Muscle of back (tissue), 11 donors: ENCODE results near the gene PIGR. TPM values are rescaled to one million over a fixed set of nuclear protein-coding genes. Genes with fewer than 3 reads are reported as not detected.
A peak's percentile ranks its signal among the peaks of the same experiment; 100 is the strongest.

ENCODE experiments used
- DNase-seq, 3 donors: peaks; one replicate each; pipeline versions ENCODE4 v3.0.0 to v3.0.0-alpha.2; 2013
- polyA plus RNA-seq, 10 donors: library from polyadenylated mRNA; unstranded; fragments of 120-200 nt; gene quantifications; one replicate each; pipeline ENCODE4 v1.2.1, GENCODE V29; 2013; ENCODE audit not compliant: insufficient read length in 10 of 10

The PIGR gene
- polyA plus RNA-seq, 10 donors, result 0.03 to 0.04 TPM; not detected in 8

DNA sequence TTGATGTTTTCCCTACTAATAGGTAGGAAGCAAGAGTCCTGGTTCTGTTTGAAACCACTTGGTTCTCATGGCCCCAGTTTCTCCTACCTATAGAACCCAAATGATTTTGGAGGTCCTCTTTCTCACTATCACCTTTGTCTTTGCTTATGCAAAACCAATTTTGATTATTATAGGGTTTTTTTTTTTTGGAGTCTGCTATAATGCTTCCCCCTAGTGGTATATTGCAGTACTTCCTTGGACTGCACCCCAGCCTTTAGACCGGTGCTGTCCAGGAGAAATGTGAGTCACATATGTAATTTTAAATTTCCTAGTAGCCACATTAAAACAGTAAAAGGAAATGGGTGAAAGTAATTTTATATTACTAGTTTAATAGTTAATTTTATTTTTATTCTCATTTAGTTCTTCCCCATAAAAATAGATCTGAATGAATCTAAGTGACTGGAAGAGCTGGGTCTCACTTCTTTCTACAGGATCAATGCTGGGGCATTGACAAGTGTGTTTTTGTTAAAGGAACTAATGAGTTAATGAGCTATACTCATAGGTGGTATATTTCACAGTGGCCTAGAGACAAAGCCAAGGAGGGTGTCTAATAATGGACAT lies 35.1 kb downstream of the PIGR start:
- DNase-seq, result peak; percentile 51 to 76 (median 69)

DNA sequence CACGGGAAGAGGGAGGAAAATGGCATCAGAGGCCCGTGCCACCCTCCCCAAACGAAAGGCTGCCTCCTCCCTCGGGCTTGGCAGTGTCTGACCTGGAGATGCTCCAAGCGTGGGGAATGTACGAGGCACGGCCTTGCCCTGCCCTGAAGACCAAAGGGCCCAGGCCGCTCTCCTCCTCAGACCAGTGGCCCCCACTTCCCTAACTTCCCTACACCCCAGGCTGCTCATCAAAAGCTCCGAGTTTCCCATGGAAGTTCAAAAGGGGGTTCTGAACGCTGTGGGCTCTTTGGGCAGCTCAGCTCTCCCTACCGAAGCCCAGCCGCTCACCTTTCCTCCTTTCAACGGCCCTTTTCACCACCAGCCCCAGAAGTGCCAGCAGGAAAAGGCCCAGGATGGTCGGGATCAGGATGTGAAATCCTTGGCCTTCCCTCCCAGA lies 36.4 kb downstream of the PIGR start:
- DNase-seq, result no peak

DNA sequence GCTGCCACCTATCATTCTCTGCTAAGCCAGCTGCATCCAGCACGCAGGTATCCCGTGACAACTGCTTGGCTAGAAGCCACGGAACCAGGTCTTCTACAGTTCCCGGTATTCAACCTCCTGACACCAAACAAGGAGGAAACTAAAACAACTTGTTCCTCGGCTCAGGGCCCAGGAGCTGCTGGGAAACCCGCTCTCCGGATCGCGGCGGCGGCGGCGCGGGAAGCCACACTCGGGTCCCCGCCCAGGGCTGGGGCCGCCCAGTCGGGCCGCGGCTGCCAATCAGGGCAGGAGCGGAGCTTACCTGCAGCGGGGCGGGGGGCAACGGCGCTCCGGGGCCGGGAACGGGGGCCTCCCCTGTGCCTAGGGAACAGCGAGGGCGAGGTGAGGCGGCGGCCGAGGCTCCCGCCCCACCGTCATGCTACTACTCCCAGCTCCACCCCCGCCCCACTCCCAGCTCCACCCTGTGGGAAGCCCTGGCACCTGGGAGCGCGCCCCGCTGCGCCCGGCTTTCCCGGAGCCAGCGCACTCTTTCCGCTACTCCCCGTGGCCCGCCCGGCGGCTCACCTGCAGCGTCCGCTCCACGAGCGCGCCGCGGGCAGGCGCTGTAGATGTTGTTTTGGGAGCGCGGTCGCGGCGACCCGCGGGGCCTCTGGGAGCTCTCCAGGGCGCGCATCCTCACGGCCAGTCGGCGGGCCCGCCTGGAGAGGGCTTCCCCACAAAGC lies 36.9 kb downstream of the PIGR start:
- DNase-seq, result peak in 1 of 3 donors; percentile 61

DNA sequence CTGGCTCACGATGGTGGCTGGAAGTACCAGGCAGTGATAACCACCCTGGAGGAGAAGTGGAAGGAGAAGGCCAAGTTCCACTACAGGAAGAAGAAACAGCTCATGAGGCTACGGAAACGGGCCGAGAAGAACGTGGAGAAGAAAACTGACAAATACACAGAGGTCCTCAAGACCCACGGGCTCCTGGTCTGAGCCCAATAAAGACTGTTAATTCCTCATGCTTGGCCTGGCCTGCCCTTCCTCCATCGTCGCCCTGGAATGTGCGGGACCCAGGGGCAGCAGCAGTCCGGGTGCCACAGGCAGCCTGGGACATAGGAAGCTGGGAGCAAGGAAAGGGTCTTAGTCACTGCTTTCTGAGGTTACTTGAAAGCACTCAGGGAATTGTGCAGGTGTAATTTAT lies 38.2 kb downstream of the PIGR start:
- no peak for DNase-seq

DNA sequence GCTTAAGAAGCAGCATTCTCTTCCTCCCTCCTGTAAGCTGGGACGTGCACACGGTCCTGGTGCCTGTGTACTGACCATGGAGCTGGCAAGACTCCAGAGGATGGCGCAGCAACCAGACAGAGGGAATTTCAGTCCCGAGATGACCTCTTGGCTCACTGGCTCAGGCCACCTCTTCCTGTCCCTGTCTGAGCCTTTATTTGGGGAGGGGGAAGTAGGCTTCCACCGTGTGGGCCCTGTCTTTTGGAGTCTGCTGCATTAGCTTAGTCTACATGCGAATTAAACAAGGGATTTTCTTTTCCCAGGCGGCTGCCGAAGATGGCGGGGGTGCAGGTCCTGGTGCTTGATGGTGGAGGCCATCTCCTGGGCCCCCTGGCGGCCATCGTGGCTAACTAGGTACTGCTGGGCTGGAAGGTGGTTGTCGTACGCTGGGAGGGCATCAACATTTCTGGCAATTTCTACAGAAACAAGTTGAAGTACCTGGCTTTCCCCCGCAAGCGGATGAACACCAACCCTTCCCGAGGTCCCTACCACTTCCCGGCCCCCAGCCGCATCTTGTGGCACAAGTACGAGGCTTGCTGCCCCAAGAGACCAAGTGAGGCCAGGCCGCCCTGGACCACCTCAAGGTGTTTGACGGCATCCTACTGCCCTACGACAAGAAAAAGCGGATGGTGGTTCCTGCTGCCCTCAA lies 38.8 kb downstream of the PIGR start:
- no peak for DNase-seq

DNA sequence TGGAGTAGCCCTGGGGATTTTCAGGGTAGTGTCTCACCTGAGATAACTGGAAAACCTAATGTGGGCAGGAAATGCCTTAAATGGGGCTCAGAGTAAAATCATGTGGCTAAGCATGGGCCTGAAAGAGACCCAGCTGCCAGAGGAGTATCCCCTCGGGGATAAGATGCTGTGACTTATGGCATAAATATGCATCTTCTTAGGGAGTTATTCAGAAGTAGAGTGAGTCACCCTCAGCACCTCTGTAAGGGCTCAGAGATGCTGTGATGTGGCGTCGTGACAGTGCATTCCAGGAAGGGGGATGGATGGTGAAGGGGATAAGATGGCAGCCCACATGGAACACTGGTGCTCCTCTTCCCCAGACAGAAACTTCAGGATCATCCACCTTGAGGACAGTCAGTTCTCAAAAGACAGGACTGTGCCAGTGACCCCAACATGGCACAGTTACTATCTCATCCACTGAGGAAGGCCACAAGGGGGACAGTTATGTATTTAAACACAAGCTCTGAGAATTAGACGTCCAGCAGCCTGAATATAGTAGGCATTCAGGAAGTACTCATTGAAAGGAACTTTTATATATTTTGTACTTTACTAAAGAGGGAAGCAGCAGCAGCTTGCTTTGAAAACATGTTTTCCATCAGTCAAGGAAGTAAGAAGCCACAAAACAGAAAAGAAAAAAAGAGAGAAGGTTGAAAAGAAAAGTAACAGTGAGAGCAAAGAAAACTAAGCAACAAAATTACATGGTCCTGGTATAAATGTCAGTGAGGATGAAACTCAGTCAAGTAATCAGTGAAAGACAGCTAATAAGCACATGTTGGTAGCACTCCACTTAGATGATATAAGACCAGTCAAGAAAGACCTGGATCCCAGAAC lies 40.7 kb downstream of the PIGR start:
- peak in 1 of 3 donors; percentile 93 for DNase-seq

DNA sequence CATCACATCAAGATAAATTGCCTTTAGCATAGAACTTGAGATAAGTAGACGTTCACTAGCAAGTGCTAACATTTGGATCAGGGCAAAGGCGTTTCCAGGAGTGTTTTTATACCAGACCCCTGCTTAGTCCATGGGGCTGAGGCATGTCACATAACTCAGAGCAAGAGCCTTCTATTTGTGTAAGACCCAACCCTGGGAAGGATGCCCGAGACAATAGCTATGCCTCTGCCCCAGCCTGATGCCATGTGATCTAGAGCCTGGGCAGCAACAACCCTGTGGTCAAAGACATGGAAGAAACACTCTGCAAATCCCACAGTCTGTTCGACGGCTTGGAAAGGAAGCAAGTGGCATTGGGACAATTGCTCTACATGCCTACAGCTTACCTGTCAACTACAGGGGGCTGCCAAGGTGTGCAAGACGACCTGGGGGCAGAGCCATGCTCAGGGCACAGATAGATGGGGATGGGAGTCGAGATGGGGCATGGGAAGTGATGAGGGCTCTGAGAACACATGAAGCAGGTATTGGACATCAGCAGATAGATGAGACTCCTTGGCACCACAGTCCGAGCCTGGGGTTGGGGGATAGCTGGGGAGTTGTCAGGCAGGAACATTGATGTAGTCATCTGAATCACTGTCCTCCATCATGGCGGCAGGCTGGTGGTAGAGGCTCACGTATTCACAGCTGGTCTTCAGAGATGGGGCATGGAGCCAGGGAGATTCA lies 41.7 kb downstream of the PIGR start:
- no peak for DNase-seq

DNA sequence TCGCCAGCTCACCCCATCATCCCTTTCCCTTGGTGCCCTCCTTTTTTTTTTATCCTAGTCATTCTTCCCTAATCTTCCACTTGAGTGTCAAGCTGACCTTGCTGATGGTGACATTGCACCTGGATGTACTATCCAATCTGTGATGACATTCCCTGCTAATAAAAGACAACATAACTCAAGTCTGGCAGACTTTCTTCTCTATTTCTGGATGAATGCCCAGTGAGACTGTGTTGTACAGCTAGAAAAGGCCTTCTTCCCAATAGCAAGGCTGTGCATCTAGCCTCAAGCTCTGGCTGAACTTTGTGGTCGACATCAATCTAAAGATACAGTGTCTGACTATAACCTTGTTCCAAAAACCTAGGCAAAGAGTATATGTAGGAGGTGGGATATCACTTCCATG lies 42.6 kb downstream of the PIGR start:
- no peak for DNase-seq

DNA sequence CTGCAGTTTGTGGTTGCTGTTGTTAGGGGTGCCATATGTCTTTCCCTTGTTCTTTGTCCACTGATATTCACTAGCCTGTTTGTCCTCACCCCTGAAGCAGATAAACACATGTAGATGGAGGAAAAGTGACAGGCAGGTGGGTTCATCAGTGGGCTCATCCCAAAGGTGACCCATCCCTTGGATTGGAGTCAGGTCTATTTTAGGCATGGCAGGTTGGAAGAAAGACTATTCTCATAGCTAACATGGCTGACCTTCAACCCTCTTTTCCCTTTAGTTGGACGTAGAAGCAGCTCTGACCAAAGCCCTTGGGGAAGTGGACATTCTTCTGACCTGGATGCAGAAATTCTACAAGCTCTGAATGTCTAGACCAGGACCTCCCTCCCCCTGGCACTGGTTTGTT lies 43.6 kb downstream of the PIGR start:
- no peak for DNase-seq

DNA sequence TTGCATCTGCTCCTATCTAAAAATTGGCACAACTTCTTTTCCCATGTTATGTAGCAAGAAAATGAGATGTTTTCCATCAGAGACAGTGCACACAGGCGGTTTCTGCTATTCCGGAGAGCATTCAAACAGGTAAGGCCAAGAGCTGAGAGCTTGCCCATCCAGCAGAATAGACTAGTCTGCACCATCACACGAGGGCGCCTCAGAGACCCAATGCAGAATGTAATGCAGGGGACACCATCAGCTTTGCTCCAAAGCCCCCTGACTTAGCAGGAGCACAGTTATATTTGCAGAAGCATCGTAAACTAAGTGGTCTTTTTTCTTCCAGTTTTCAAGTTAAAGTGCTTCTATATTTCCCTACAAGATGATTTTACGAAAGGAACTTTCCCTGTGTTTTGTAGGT lies 44.3 kb downstream of the PIGR start:
- no peak for DNase-seq

DNA sequence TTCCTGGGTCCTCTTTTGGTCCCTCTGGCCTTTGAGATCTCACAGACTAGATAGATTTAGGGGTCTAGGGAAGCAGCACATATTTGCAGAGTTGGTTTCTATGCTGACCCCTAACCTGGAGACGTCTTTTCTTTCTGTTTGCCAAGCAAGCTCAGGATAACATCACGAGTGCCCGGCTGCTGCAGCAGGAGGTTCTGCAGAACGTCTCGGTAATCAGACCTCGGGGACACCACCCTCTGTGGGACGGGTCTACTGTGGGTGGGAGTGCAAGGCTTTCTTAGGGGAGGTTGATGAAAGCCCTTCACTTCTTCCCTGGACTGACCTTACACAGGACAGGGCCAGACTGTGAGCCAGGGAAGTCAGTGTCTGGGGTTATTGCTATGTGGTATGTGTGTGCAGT lies 46.1 kb downstream of the PIGR start:
- DNase-seq, result no peak

DNA sequence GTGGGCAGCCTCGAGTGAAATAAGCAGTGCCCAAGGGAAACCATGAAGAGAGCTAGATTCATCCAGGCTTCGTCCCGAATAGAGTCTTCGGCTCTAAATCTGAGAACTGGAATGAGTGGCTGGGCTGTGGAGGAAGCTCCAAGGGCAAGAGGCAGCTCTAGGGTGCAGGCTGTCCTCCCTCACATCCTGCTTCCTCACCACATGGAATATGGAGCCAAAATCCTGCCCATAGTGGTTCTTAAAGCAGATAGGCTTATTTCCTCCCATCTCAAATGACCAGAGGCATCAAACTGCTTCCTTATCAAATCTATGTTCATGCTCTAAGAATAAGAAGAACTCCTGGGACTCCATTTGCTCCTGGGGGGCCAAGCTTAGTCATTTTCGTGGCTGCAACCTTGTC lies 46.5 kb downstream of the PIGR start:
- DNase-seq, result no peak

DNA sequence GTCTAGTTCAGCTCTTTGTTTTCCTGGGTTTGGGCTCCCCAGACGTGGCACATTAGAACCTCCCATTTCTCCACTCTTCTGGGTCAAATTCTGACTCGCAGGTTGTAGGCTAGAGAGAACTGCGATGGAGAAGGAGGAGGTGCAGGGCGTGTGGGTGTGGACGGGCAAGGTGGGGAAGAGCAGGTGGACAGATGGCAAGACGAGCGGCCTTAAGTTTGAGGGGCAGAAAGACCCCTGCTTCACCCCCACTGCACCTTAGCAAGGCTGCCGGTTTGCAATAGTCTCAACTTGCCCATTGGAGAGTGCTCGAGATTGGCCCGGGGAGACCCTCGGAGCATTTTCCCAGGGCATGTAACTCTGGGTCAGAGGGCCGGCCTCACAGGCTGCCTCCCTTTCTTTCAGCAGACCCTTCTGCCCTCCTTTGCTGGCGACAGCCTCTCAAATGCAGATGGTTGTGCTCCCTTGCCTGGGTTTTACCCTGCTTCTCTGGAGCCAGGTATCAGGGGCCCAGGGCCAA lies 47.3 kb downstream of the PIGR start:
- DNase-seq, result no peak

DNA sequence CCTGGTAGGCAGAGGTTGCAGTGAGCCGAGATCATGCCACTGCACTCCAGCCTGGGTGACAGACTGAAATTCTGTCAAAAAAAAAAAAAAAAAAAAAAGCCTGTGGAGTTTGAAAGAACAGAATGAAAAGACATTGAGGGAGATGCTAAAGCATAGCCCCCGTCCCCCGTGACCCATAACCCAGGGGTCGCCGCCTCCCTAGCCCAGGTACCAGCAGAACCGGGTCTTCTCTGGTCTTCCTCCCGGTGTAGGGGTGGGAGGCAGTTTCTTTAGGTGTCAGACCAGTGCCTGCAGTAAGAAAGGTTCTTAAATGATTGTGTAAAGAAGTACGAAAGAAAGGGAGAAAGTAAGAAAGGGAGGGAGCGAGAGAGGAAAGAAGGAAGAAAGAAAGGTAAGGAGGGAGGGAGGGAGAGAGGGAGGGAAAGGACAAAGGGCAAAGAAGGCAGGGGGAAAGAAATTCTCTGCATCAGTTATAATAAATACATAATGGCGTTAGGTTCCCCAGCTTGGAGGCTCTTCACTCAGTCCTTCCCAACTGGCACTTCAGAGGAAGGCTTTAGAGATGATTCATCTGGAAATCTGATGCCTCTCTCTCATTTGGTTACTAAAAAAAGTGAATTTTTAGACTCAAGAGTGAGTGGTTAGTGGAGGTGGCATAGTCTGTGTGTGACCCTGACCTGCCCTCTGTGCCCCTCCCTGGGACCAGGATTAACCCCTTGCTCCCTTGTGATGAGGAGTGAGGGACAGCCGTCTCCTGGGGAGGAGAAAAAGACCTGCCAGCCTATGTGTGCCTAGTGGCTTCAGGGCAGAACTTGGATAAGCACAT lies 48.0 kb downstream of the PIGR start:
- no peak for DNase-seq

DNA sequence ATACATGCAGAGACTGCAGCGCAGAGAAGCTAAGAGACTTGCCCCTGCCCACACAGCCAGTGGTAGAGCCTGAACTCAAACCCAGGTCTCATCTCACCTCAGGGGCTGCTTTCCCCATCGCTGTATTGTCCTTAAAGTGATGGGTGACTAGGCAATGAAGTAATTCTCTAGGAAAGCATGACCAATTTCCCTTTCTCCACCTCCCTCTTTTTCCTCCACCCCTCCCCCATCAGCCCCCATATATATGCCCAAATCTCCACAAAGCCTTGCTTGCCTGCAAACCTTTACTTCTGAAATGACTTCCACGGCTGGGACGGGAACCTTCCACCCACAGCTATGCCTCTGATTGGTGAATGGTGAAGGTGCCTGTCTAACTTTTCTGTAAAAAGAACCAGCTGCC lies 49.1 kb downstream of the PIGR start, which contains the start of gene IL24:
Gene IL24 (plus strand): TSS at position 269 of the 400 bp plus-strand sequence. CDS start 390 bp downstream, outside the sequence.
- DNase-seq, result no peak

DNA sequence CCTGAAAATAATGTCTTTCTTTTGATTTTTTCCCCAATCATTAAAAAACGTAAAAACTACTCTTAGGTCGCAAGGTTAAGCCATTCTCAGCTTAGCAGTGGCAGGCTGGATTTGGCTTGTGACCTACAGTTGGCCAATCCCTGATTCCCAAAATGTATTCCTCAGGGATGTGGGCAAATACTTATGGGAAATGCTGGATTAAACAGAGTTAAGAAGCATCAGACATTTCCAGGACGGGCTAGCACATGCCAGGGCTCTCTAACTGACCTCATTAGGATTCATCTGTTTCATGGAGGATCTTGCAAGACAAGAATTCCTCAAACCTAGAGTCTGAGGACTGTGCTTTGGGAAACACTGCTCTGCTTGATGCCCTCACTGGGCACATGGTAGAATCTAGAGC lies 50.0 kb downstream of the PIGR start:
- no peak for DNase-seq

DNA sequence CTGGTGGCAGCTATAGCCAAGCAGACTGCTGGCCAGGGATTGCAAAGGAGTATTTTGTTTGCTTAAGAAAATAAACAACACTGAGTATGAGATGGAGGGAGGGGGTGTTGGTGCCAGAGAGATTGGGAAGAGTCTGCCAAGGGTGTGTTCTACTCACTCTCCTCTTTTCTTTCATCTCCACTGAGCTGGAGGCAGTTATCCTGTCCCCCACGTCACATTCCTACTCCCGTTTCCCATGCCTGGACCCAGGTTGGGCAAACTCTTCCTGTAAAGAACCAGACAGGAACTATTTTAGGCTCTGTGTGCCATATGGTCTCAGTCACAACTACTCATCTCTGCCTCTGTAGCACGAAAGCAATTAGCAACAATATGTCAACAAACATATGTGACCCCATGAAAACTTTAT lies 50.4 kb downstream of the PIGR start:
- no peak for DNase-seq

DNA sequence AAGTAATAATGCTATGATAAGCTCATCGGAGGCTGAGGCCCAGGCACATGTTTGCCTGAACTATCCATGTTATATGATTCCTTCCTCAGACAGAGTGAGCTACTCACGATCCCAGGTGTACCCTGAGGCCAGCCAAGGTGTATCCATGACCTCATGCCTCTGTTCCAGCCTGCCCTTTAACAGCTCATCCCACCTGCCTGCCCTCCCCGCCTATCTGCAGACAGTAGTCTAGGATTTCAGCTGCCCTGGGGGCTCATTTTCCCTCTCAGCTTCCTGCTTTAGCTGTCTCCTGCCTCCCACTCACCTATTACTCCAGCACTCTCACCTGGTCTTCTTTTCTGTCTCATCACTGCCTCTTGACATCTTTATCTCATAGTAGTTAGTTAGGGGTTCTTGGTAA lies 50.9 kb downstream of the PIGR start:
- no peak for DNase-seq

DNA sequence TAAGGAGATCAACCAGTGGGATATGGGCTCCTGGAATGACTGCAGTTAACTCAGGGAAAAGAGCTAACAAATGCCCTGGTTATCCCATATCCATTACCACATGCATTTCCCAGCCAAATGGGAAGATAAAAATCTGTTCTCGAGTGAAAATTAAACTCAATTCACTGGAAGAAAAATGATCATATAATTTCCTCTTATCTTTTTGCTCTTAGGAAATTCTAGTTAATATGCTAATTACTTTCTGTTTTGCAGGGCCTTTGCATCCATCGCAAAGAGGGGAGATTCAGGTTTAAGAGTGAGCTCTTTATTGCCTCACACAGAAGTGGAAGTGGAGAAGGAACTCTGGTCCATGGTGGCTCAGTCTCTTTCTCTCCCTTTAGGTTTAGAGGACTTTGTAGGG lies 52.9 kb downstream of the PIGR start:
- DNase-seq, result no peak

DNA sequence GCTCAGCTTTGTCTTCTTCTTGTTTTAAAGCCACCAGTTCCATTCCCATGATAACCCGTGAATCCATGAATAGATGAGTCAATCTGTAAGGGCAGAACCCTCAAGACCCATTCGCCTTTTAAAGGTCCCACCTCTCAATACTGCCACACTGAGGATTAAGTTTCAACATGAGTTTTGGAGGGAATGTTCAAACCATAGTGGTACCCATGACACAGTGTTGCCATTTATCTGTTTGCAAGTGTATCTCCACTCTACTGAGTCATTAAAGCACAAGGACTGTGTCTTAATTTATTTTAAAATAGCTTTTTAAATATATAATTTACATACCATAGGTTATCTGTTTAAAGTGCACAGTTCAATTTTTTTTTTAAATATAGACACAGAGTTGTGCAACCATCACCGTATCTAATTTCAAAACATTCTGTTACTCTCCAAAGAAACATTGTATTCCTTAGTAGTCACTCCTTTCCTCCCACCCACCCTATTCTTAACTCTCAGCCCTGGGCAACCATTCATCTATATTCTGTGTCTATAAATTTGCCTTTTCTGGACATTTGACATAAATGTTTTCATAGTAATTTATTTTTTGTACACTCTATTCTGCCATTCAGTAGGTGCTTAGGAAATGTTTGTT lies 53.8 kb downstream of the PIGR start:
- DNase-seq, result no peak
